ENCODE results near the gene SPPL3. TPM values are rescaled to one million over a fixed set of nuclear protein-coding genes. Genes with fewer than 3 reads are reported as not detected.

Gene SPPL3
- total and polyA plus RNA-seq, 2 donors from 2014 or later, result 23.8 to 51.9 TPM

DNA sequence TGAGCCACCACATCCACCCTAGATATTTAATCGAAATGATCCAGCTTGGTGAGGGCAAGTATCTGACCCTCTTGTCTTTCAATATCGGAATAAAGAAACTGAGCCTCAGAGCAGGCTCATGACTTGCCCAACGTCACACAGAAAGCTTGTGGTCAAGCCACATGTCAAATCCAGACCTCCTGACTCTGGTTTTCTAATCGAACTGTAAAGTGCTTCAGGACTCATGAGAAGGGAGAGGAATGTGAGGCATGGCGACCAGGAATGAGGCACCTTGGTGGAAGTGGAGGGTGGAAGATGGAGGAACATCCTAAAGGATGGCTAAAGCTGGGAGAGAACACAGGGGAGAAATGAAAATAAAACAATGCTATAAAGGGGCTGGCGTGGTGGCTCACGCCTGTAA, 27.9 kb upstream of the SPPL3 start:
- no peak for DNase-seq
- H3K4me3 ChIP-seq (ENCODE audit: low read length in 3 of 3), result no peak overlapping the region
- H3K27ac ChIP-seq (ENCODE audit: low read depth in 2 of 2, low read length in 2 of 2), result no peak overlapping the region
- no peak for FAIRE-seq
- H3K27me3 ChIP-seq (ENCODE audit: control insufficient read depth, insufficient read depth, low read length), result no peaks in the 10 kb centered on the region
- H3K9me3 ChIP-seq (ENCODE audit: control insufficient read depth in 2 of 3, insufficient read depth in 1 of 3, low read length in 3 of 3), result no peaks in the 10 kb centered on the region
- no peaks in the 10 kb centered on the region for H3K4me1 ChIP-seq (ENCODE audit: control insufficient read depth in 2 of 3, insufficient read depth in 2 of 3, low read depth in 1 of 3, low read length in 3 of 3)
- intact Hi-C loops (cut with DNase I), result no loop called here
- TF ChIP-seq, protein P1, sequence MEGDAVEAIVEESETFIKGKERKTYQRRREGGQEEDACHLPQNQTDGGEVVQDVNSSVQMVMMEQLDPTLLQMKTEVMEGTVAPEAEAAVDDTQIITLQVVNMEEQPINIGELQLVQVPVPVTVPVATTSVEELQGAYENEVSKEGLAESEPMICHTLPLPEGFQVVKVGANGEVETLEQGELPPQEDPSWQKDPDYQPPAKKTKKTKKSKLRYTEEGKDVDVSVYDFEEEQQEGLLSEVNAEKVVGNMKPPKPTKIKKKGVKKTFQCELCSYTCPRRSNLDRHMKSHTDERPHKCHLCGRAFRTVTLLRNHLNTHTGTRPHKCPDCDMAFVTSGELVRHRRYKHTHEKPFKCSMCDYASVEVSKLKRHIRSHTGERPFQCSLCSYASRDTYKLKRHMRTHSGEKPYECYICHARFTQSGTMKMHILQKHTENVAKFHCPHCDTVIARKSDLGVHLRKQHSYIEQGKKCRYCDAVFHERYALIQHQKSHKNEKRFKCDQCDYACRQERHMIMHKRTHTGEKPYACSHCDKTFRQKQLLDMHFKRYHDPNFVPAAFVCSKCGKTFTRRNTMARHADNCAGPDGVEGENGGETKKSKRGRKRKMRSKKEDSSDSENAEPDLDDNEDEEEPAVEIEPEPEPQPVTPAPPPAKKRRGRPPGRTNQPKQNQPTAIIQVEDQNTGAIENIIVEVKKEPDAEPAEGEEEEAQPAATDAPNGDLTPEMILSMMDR (IDR thresholded peaks at IDR 0.05; ENCODE audit: borderline replicate concordance, extremely low read depth, insufficient read depth), result no peak
- H3K9ac ChIP-seq (ENCODE audit: low read length in 3 of 3), result no peak overlapping the region
- H3K36me3 ChIP-seq (ENCODE audit: control insufficient read depth in 2 of 3, insufficient read depth in 3 of 3, low read length in 3 of 3), result no peaks in the 10 kb centered on the region

DNA sequence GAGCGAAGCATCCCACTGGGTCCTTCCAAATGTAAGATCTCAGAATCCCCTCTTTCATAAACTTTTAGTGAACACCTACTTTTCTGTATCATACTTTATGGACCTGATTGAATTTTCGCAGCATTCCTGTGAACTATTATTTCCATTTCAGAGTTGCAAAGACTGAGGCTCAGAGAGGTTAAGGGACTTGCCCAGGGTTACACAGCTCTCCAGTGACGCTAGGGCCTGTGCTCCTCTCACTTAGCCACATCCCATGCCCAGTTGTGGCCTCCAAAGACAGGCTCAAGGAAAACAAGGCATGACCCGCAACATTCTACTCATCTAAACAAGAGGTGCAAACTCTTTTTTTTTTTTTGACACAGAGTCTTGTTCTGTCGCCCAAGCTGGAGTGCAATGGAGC, 25.9 kb upstream of the SPPL3 start:
- intact Hi-C loops (cut with DNase I), result no loop called here
- Histone ChIP-seq H3K27ac (ENCODE audit: low read depth in 2 of 2, low read length in 2 of 2) (no peak overlapping the region), H3K36me3 (ENCODE audit: control insufficient read depth in 2 of 3, insufficient read depth in 3 of 3, low read length in 3 of 3) (no peaks in the 10 kb centered on the region), H3K4me3 (ENCODE audit: low read length in 3 of 3) (no peak overlapping the region), H3K27me3 (ENCODE audit: control insufficient read depth, insufficient read depth, low read length) (no peaks in the 10 kb centered on the region), H3K9me3 (ENCODE audit: control insufficient read depth in 2 of 3, insufficient read depth in 1 of 3, low read length in 3 of 3) (no peaks in the 10 kb centered on the region), H3K9ac (ENCODE audit: low read length in 3 of 3) (no peak overlapping the region), H3K4me1 (ENCODE audit: control insufficient read depth in 2 of 3, insufficient read depth in 2 of 3, low read depth in 1 of 3, low read length in 3 of 3) (no peaks in the 10 kb centered on the region)
- FAIRE-seq (no peak), DNase-seq (no peak)
- TF ChIP-seq, protein P1 (IDR thresholded peaks at IDR 0.05; ENCODE audit: borderline replicate concordance, extremely low read depth, insufficient read depth), result no peak

DNA sequence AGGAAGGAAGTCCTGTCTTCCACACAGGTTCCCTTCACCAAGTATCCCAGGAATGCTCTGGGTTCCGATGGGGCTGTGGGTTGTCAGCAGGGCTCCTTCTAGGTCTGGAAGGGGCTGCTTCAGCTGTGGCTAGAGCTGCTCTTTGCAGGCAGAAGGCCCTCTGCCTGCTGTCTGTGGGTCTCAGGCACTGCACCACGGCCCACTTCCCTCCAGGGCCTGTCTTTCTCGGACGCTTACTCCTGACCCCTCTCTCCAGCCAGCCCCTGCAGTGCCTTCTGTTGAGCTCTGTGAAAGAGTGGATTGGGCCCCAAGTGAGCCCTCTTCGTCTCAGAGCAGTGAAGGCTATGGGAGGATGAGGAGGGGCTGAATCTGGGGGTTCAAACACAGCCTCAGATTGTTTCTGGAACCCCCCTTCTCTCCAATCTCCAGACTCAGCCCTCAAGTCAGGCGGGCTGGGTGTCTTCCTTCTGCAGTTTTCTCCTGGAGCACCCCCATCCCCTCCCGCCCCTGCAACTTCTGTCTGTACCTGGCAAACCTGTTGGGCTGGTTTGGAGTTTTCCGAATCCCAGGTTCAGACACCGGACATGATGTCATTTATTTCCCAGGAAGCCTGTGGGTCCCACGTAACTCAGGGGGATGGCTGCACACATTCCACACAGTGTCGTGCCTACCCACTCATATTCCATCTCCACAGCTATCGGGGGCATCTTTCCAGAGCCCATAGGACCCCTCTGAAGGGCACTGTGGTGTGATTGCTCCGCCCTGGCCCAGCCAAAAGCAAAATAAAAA, 24.9 kb upstream of the SPPL3 start:
- DNase-seq (peak; percentile 76 to 87 (median 81)), FAIRE-seq (no peak)

More for the DNA sequence above, 24.9 kb upstream of the SPPL3 start:
- H3K27me3 ChIP-seq (ENCODE audit: control insufficient read depth, insufficient read depth, low read length), result no peaks in the 10 kb centered on the region
- no peaks in the 10 kb centered on the region for H3K9me3 ChIP-seq (ENCODE audit: control insufficient read depth in 2 of 3, insufficient read depth in 1 of 3, low read length in 3 of 3)
- H3K27ac ChIP-seq (ENCODE audit: low read depth in 2 of 2, low read length in 2 of 2), result no peak overlapping the region
- H3K9ac ChIP-seq (ENCODE audit: low read length in 3 of 3), result no peak overlapping the region
- TF ChIP-seq, protein P1 (IDR thresholded peaks at IDR 0.05; ENCODE audit: borderline replicate concordance, extremely low read depth, insufficient read depth), result no peak
- no peaks in the 10 kb centered on the region for H3K4me1 ChIP-seq (ENCODE audit: control insufficient read depth in 2 of 3, insufficient read depth in 2 of 3, low read depth in 1 of 3, low read length in 3 of 3)
- intact Hi-C loops (cut with DNase I), result no loop called here
- no peaks in the 10 kb centered on the region for H3K36me3 ChIP-seq (ENCODE audit: control insufficient read depth in 2 of 3, insufficient read depth in 3 of 3, low read length in 3 of 3)
- no peak overlapping the region for H3K4me3 ChIP-seq (ENCODE audit: low read length in 3 of 3)

All from kidney (tissue), 14 donors.